PC-3 (cell line): Measurements from ENCODE around the gene SOSTDC1. TPM values are rescaled to one million over a fixed set of nuclear protein-coding genes. Genes with fewer than 3 reads are reported as not detected.

Experiments used
- ATAC-seq: fragments of 200-7000 bp; cut with Tn5 transposase; 2 replicates; pipeline ENCODE4 v1.9.1; 2020; ENCODE audit warnings: mild to moderate bottlenecking, moderate library complexity
- BruUV-seq: library from RNA; stranded (reverse); fragments of 400-500 nt; replicated peaks from 2 replicates; lab custom pipeline; 2021; lab: Mats Ljungman, UMichigan
- CTCF ChIA-PET: fragments of 300-600 bp; sonication (Branson Sonifier 250); formaldehyde crosslinking; loops from one replicate; lab custom pipeline; 2022; ENCODE audit warnings: antibody characterized with exemption; lab: Charles Lee
- POLR2A ChIA-PET: fragments of 300-600 bp; sonication (Branson Sonifier 250); formaldehyde crosslinking; loops from one replicate; lab custom pipeline; 2022; ENCODE audit warnings: antibody characterized with exemption; ENCODE audit not compliant: unreplicated experiment; lab: Charles Lee
- DNase-seq: peaks from one replicate; pipeline ENCODE4 v3.0.0-alpha.2; 2015
- H2AFZ ChIP-seq: fragments of 300-600 bp; sonication (generic); 2 replicates; pipeline ENCODE4 v1.6.0; 2016; ENCODE audit warnings: antibody characterized with exemption, low read length
- H3F3A ChIP-seq: fragments of 300-600 bp; sonication (generic); one replicate; pipeline ENCODE4 v1.6.0; 2017; ENCODE audit warnings: antibody characterized with exemption, low read length, control low read depth, mild to moderate bottlenecking; ENCODE audit not compliant: unreplicated experiment
- H3K27ac ChIP-seq: fragments of 300-600 bp; sonication (generic); 2 replicates; pipeline ENCODE4 v1.5.1; 2016; ENCODE audit warnings: mild to moderate bottlenecking, low read length
- H3K27me3 ChIP-seq: fragments of 300-600 bp; sonication (generic); 2 replicates; pipeline ENCODE4 v1.6.1; 2016; ENCODE audit warnings: low read length, mixed read lengths
- H3K36me3 ChIP-seq: fragments of 300-600 bp; sonication (generic); 2 replicates; pipeline ENCODE4 v1.6.1; 2016; ENCODE audit warnings: low read depth, mixed run types, low read length, mixed read lengths
- H3K4me1 ChIP-seq: fragments of 300-600 bp; sonication (generic); 2 replicates; pipeline ENCODE4 v1.5.1; 2016; ENCODE audit warnings: low read length; ENCODE audit not compliant: insufficient read depth
- H3K4me2 ChIP-seq: fragments of 300-600 bp; sonication (generic); 2 replicates; pipeline ENCODE4 v1.6.0; 2016; ENCODE audit warnings: low read length
- H3K4me3 ChIP-seq: fragments of 300-600 bp; sonication (generic); 2 replicates; pipeline ENCODE4 v1.5.1; 2016; ENCODE audit warnings: mild to moderate bottlenecking, low read length, mixed read lengths
- H3K79me2 ChIP-seq: fragments of 300-600 bp; sonication (generic); 2 replicates; pipeline ENCODE4 v1.6.1; 2017; ENCODE audit warnings: low read length, mixed read lengths
- H3K9ac ChIP-seq: fragments of 300-600 bp; sonication (generic); 2 replicates; pipeline ENCODE4 v1.6.0; 2016; ENCODE audit warnings: mild to moderate bottlenecking, low read length
- H3K9me2 ChIP-seq: fragments of 300-600 bp; sonication (generic); replicated peaks from 2 replicates; pipeline ENCODE4 v1.6.1; 2016; ENCODE audit warnings: mixed run types, low read length, mixed read lengths
- H3K9me3 ChIP-seq: fragments of 300-600 bp; sonication (generic); 2 replicates; pipeline ENCODE4 v1.6.1; 2016; ENCODE audit warnings: low read length, mixed read lengths
- H4K20me1 ChIP-seq: fragments of 300-600 bp; sonication (generic); 2 replicates; pipeline ENCODE4 v1.6.1; 2016; ENCODE audit warnings: low read length, mixed read lengths
- EZH2 ChIP-seq: fragments of 300-600 bp; sonication (generic); IDR thresholded peaks from one replicate; pipeline ENCODE4 v1.6.1; 2017; ENCODE audit warnings: antibody characterized with exemption, mild to moderate bottlenecking, low read length; ENCODE audit not compliant: unreplicated experiment
- EZH2phosphoT487 ChIP-seq: fragments of 300-600 bp; sonication (generic); IDR thresholded peaks from 2 replicates; pipeline ENCODE4 v1.6.1; 2018; ENCODE audit warnings: mild to moderate bottlenecking, antibody characterized with exemption, low read length, borderline replicate concordance
- intact Hi-C: fragments of 100-400 bp; cut with micrococcal nuclease; formaldehyde crosslinking; loops from 2 replicates; pipeline ENCODE4 v1.9.0; 2023
- total RNA-seq: library from RNA; depleted of rRNA; stranded (reverse); fragments of >200 nt; gene quantifications from 2 replicates; pipeline ENCODE4 v1.2.3, GENCODE V29; 2014
- TF ChIP-seq, protein P1 (sequence below): fragments of 300-600 bp; sonication (generic); conservative IDR thresholded peaks from 2 replicates; pipeline ENCODE4 v1.5.1; 2017; ENCODE audit warnings: antibody characterized with exemption, low read depth, mild to moderate bottlenecking, low read length

SOSTDC1 gene
- total RNA-seq, 1 experiment from 2014 or later = 0.22 TPM

DNA sequence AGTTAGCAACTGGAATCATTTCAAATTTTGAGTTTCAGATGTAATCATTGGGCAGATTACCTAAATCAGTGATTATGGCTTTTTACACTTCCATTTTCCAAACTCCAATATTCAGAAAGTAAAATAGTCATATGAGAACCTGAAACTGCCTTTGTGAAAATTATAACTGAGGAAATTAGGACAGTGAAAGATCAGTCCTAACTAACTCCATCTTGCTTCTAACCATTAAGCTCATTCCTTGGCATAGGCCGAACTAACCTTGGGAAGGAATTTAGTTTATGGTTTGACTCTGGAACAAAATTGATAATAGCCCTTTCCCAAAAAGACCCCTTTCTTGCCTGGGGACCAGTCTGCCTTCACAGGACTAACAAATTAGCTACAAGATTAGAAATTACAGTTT lies 46.4 kb downstream of the SOSTDC1 start:
- no peaks in the 10 kb centered on the region for H3K9me3 ChIP-seq
- H3K9me2 ChIP-seq = no peaks in the 10 kb centered on the region
- TF ChIP-seq EZH2phosphoT487 = no peak
- TF ChIP-seq, protein P1, sequence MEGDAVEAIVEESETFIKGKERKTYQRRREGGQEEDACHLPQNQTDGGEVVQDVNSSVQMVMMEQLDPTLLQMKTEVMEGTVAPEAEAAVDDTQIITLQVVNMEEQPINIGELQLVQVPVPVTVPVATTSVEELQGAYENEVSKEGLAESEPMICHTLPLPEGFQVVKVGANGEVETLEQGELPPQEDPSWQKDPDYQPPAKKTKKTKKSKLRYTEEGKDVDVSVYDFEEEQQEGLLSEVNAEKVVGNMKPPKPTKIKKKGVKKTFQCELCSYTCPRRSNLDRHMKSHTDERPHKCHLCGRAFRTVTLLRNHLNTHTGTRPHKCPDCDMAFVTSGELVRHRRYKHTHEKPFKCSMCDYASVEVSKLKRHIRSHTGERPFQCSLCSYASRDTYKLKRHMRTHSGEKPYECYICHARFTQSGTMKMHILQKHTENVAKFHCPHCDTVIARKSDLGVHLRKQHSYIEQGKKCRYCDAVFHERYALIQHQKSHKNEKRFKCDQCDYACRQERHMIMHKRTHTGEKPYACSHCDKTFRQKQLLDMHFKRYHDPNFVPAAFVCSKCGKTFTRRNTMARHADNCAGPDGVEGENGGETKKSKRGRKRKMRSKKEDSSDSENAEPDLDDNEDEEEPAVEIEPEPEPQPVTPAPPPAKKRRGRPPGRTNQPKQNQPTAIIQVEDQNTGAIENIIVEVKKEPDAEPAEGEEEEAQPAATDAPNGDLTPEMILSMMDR = no peak
- no peak for TF ChIP-seq EZH2
- ATAC-seq = no peak
- H3K4me1 ChIP-seq = peaks cover 39% of the 10 kb centered on the region
- ChIA-PET CTCF (no interaction called here), POLR2A (no interaction called here)
- H3K9ac ChIP-seq = no peak overlapping the region
- H3K27ac ChIP-seq = no peak overlapping the region
- no peak overlapping the region for H2AFZ ChIP-seq
- no peak for DNase-seq
- no peaks in the 10 kb centered on the region for H3K27me3 ChIP-seq
- H4K20me1 ChIP-seq = no peaks in the 10 kb centered on the region
- no peak overlapping the region for H3K4me3 ChIP-seq
- no peaks in the 10 kb centered on the region for H3K79me2 ChIP-seq
- no TSS peak for BruUV-seq
- H3K4me2 ChIP-seq = no peak overlapping the region
- H3F3A ChIP-seq = no peaks in the 10 kb centered on the region
- H3K36me3 ChIP-seq = no peaks in the 10 kb centered on the region
- intact Hi-C loops = loop anchor here (10.0 kb wide), 1 partner anchor 174 kb away; no protein-coding TSS in a partner anchor

DNA sequence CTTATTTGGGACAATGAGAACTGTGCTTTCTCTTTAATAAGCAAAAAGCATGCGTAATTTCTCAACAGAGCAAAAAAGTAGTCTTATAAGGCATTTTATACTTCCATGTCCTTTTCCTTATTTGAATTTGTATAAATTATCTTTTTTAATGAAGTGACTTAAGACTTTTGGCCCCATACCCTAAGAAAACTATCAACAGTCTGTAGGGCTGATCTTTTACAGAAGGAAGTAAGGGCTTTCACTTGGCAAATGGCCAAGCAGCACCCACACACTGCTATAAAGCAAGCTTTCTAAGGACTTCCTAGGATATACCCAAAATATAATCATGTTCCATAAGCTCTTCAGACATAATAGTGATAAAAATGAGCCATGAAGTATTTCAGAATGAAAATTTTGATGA lies 47.6 kb downstream of the SOSTDC1 start:
- CTCF ChIA-PET = no interaction called here
- no peak for ATAC-seq

More for the DNA sequence above, 47.6 kb downstream of the SOSTDC1 start:
- H3K9ac ChIP-seq = no peak overlapping the region
- no peak overlapping the region for H3K27ac ChIP-seq
- H3K4me2 ChIP-seq = no peak overlapping the region
- H3K79me2 ChIP-seq = no peaks in the 10 kb centered on the region
- H3K9me2 ChIP-seq = no peaks in the 10 kb centered on the region
- DNase-seq = no peak
- no peaks in the 10 kb centered on the region for H3K27me3 ChIP-seq
- H3K36me3 ChIP-seq = no peaks in the 10 kb centered on the region
- intact Hi-C loops = loop anchor here (10.0 kb wide), 1 partner anchor 173 kb away; no protein-coding TSS in a partner anchor
- H4K20me1 ChIP-seq = no peaks in the 10 kb centered on the region
- no peaks in the 10 kb centered on the region for H3F3A ChIP-seq
- H2AFZ ChIP-seq = no peak overlapping the region
- peaks cover 39% of the 10 kb centered on the region for H3K4me1 ChIP-seq
- H3K9me3 ChIP-seq = no peaks in the 10 kb centered on the region
- TF ChIP-seq, protein P1 = no peak
- TF ChIP-seq EZH2phosphoT487 = no peak
- TF ChIP-seq EZH2 = no peak
- no TSS peak for BruUV-seq
- H3K4me3 ChIP-seq = no peak overlapping the region
- POLR2A ChIA-PET = no interaction called here
